NCI-H345 treated with DMSO at 0.1 percent for 48 hours (cell line): Measurements from ENCODE around the gene ZBTB20.
"Not testable (repeated sequence)": the region's sequence is repeated elsewhere in the genome, so short reads cannot be mapped to it uniquely, and the experiment has no call there.

Experiments
- DNase-seq: peaks from one replicate; lab custom pipeline; 2025; ENCODE audit not compliant: unreplicated experiment; lab: John Stamatoyannopoulos, UW

The ZBTB20 gene

DNA sequence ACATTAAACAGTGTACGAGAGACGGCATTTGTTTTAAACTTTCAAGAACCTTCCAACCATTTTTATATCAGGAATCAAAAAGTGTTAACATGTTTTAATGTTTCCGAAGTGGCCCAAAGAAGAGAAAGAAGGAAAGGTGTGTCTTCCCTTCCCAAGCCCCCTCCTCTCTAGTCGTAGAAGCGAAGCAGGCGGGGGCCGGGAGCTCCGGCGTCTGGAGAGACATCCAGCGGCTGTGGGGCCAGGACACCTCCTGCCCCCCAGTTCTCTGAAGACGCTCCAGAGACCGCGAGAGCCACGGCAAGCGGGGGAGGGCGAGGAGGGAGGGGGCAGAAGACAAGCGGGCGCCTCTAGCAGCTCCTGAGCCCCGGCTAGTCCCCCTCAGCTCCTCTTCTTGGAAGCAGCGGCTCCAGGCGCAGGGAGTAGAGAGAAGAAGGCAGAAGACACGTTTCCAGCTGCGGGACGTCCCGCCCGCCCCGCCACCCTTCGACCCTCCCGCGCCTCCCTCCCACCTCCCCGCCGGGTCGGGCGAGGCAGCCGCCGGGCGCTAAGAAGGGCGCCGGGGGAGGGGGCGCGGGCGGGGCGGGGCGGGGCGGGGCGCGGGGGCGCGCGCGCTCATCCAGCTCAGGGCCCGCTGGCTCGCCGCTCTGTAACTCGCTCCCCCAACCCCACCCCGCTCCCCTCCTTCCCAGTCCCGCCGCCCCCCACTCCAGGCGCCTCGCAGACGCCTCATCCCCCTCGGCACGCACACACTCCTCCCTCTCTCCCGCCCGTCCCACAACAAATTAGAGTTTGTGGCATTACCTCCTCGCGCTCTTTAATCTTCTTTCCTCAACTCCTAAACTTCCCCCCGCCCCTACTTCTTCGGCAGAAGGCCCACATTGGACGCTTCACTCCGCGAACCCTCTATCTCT is at the start of gene ZBTB20:
Gene ZBTB20, minus strand, starts transcription at position 871 of the 911 bp plus-strand sequence.
- peak; percentile 45 for DNase-seq

DNA sequence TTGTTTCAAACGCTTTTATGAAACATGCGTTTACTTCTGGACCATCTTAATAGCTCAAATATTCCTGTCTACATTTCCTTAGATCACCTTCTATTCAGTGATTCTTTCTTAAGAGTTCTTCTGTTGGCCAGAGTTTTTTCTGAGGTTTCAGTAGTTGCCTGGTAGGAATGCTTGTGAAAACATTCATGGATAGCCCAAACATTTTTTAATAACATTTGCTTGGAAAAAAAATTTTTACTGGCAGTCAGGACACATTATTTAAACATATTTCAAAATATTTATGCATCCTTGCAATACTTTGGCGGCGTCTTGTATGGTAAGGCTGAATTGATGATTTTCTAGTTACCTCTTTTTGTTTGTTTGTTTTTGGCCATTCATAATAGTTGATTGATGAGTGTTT is 47.4 kb upstream of the ZBTB20 start:
- no peak for DNase-seq

DNA sequence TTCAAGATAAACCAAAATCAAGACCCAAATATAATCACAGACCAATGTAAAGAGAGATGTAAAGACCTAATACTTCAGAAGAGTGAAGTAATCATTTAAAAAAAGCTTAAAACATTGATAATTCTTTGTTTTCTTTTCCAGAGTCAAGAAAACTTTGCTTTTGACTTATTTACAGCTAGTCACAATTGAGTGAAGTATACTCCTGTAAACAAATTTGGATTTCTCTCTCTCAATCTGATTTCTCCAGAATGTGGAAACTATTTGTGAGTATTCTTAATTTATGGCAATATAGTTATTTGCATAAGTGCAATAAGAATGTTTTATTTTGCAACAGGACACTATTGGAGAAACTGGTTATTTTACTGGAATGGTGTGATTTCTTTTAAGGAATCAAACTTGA is 43.7 kb upstream of the ZBTB20 start:
- no peak for DNase-seq

DNA sequence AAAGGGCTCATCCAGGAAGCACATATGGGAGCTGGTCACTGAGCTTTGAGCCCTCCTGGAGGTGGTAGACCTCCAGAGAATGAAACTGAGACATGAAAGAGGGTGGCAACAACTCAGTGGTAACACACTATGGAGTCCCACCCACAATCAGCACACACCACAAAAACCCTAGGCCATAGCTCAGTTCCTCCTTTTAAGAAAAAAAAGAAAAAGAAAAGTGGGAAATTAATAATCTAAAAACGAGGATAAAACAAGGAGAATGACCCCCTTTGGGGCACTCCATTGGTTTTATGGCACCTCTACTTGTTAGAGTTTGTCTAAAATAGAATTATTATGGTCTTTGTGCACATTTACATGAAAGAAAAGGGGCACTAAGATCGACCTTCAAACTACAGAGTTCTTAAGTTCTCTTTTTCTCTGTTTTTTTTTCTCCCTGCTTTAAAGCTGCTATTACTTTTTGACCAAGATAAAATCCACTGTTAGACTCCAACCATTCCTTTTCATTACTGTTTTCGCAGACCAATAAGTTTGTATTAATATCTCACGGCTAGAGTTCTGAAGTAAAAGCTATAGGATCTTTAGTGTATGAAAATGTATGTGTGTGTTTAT is 40.2 kb upstream of the ZBTB20 start:
- no peak for DNase-seq

DNA sequence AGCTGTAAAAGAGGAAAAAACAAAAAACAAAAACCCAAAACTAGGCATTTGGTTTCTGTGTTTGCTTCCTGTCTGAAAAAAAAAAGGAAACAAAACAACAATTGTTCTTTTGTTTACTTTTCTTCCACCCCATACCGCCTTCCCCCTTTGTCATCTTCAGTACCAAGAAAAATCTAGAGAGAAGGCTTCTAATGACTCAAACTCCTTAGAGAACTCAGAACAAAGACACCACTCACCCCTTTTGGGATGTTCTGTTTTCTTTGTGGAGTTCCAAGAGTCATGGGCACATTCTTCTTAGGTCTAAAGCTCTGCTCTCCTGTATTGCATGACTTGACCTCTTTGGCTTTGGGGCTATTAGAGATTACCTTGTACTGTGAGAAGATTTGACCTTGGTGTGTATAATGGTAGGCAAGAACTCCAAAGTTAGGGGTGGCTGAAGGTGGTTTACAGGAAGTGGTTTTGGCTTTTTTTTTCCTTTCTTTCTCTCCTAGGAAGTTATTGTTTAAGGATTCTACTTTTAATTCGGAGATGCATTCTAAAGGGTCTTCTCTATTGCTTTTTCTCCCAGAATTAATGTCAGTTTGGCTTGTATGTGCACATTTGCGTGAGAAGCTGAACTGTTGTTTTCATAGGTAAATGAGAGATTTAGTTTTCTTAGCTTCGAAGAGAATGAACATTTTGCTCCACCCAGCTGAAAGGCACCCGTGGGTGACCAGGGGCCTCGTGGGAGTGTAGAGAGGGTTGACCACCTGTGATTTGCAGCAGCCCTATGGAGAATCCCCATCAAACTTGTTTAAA is 39.5 kb upstream of the ZBTB20 start:
- DNase-seq, result no peak

DNA sequence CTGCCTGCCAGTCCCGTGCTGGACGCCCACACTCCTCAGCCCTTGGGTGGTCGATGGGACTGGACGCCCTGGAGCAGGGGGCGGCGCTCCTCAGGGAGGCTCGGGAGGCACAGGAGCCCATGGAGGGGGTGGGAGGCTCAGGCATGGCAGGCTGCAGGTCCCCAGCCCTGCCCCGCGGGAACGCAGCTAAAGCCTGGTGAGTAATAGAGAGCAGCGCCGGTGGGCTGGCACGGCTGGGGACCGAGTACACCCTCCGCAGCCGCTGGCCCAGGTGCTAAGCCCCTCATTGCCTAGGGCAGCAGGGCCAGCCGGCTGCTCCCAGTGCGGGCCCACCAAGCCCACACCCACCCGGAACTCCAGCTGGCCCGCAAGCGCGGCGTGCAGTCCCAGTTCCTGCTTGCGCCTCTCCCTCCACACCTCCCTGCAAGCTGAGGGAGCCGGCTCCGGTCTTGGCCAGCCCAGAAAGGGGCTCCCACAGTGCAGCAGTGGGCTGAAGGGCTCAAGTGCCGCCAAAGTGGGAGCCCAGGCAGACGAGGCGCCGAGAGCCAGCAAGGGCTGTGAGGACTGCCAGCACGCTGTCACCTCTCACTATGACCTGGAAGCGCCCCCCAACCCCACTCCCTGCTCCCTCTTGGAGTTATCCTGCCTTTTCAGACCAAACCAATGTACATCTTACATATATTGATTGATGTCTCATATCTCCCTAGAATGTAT is 37.9 kb upstream of the ZBTB20 start:
- DNase-seq, result not testable (repeated sequence)

DNA sequence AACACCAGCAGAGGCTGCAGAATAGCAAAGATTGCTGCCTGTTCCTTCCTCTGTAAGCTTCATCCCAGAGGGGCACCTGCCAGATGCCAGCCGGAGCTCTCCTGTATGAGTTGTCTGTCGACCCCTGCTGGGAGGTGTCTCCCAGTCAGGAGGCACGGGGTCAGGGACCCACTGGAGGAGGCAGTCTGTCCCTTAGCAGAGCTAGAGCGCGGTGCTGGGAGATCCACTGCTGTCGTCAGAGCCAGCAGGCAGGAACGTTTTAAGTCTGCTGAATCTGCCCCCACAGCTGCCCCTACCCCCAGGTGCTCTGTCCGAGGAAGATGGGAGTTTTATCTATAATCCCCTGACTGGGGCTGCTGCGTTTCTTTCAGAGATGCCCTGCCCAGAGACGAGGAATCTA is 31.8 kb upstream of the ZBTB20 start:
- DNase-seq, result not testable (repeated sequence)

DNA sequence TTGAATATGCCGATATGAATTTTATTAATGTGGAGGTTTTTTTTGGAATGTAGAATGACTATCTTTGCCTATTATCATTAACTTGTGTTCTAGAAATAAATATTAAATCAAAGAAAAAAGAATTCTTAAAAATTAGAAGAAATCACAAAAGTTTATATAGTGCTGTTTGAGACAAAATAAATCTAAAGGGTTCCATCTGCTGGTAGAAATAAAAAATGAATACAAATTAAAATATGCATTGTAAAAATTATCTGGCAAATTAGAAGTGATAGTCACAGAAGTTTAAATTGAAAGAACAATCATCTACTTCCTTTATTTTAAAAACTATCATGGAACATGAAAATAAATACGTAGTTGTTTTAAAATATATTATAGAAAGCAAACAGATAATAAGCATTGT is 22.7 kb upstream of the ZBTB20 start:
- DNase-seq, result no peak

DNA sequence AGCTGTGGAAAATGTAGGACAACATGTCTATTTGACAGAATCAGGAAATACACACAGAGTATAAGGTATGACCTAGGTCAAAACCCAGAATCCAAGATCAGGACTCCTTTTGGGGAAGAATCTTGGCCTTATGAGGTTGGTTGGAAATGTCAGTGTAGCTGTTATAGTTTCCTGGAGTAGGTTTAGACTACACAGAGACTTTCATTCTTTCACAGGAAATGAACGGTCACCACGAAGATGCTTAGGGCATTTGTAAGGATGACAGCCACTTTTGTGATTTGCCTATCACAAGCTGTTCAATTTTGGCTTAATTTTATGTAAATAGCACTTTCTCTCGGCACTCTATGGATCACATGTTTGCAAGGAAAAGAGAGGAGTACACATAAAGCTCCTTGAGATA is 18.6 kb upstream of the ZBTB20 start:
- no peak for DNase-seq

DNA sequence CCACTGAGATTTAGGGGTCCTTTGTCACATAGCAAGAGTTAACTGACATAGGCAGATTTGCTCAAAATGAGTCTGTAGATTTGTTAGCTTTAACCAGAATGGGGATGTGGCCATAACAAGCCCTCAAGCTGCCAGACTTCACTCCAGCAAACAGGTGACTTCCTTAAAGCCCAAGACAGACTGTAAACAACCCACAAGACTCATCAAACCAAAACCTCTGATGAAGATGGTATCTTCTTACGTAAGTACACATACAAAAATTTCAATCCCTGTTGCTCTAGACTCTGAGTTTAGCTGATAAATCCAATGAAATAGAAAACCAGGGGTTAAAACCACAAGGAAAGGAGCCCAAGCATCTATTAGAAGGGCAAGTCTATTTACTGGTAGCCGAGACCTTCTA is 18.2 kb upstream of the ZBTB20 start:
- DNase-seq, result no peak

DNA sequence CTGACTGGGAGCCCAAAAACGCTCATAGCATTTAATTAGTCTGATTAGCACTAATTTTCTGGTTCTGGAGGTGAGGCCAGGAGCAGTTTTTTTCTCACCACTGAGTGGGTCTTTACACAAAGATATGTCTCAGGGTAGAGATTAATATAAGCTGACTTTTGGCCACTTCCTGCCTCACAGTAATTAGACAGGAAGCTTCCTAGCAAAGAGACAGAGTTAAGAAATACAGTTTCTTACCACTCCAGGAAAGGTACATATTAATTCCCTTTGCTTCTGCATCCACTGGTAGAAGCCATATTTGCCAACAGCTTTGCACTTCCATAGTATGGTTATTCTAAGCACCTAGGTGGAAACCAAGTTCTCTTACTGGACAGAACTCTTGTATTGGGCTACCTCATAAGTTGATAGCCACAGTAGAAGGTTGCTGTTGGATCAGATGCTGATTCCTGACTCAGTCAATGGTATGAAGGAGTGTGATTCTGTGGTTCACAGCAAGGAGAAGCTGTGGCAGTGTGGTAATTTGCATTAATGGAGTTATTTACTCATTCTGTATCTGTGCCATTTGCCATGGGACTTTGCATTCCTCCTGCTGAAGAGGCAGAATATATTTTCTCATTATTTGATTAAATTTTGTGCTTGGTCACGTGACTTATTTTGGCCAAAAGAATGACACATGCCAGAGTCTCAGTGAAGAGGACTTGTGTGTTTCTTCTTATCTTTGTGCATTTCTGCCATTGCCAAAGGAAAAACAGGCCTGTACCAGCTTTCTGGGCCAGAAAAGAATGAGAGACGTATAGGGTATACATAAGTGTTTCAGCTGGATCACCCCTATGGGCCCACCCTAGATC is 17.5 kb upstream of the ZBTB20 start:
- no peak for DNase-seq

DNA sequence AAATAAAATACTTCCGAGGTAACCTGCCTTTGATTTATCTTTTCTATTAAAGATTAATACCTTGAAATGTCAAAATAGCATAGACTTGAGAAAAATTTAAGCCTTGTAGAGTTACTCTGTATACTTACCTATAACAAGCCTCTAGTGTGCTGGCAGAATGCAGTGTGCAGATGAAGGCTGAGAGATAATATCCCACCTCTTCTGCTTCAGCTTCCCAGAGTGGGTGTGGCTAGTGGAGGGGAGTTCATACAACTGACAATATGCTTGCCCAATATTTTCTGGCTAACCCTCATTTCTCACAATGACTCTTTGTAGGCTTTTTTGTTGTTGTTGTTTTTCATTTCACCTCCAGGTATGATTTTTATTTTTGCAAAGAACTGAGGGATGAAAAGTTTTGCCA is 15.7 kb upstream of the ZBTB20 start:
- no peak for DNase-seq

DNA sequence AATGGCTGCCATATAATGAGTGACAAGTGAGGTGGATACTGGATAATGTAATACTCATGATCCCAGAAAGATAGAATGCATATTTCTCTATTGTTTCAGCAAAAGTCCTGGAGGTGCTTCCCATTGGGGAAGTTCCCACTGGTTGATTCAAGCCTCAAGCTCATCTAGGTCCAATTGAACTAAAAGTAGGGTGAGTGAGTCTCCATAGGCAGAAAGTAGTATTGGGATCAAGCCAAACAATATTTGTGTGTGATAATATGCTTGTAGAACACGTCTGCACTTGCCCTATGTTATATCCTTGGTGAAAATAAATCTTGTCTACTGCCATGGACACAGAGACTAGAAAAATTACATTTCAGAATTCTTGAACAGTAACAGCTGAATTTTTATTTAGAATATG is 14.8 kb upstream of the ZBTB20 start:
- no peak for DNase-seq

DNA sequence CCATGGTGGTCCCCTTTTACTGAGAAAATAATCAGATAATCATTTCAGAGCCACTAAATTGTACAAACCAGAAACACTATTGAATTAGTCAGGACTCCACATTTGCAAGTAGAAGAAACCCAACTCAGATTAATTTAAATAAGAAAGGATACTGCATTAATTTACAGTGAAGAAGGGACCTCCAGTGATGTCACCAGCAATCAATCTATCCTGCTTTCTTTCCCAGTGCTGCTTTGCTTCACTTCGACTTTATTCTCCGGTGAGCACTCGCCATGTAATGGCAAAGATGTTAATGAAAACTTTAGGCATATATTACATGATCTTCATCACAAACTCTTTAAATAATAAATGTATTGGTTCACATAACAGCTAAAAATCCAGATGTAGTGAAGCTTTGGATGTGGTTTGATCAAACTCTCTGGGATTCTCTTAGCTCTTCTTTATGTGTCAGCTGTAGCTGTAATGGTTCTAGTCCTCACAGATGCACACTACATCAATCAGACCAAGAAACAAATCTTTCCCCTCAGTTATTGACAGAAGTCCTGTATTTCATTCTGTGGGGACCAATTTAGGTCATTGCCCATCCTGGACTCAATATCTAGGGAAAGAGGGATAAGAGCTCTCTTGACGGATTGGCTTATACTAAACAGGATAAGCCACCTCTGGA is 14.2 kb upstream of the ZBTB20 start:
- DNase-seq, result no peak

DNA sequence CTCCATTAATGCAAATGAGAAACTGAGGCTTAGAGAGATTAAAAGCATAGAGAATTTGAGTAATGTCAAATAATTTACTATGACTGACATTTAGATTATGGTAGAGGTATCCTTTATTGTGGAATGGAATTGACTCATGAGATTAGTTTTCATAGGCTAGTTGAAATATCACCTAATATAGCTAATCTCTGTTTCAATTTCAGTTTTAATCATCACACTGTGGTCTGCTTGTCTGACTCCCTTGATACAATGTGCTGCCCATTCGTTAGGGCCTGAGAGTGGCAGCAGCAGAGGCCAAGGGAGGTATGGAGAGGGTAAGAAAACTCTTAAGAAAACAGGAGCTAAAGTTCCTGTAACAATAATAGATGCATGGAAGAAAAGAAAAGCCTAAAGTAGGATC is 13.2 kb upstream of the ZBTB20 start:
- no peak for DNase-seq

DNA sequence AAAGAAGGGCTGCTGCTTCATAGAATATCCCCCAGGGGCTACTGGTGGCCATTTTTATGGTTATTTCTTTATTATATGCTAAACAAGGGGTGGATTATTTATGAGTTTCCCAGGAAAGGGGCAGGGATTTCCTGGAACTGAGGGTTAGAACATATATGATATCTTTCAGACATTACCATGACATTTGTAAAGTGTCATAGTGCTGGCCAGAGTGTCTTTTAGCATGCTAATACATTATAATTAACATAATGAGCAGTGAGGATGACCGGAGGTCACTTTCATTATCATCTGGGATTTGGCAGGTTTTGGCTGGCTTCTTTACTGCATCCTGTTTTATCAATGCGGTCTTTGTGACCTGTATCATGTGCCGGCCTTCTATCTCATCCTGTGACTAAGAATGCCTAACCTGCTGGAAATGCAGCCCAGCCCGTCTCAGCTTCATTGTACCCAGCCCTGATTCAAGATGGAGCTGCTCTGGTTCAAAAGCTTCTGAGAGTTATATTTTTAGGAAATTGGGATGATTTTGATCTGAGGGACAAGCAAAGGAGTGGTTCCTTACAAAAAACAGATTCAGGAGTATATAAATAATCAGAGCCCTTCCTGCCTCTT is 9.1 kb upstream of the ZBTB20 start:
- no peak for DNase-seq

DNA sequence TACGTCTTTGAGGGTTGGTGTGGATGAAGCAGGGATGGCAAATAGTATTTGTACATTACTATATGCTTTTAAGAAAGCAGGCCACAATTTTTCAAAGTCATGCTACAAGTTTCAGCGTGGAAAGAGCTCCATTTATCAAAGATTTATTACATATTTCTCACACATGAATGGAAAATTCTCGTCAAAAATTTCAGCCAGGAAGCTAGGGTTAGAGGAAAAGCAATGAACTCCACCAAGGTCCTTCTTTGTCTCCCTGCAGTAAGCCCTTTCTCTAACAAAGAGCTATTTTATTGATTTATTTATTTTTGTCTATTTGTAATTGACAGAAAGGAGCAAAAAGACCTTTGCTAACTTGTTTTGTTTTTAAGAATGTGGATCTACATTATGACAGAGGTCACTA is 7.5 kb upstream of the ZBTB20 start:
- no peak for DNase-seq

DNA sequence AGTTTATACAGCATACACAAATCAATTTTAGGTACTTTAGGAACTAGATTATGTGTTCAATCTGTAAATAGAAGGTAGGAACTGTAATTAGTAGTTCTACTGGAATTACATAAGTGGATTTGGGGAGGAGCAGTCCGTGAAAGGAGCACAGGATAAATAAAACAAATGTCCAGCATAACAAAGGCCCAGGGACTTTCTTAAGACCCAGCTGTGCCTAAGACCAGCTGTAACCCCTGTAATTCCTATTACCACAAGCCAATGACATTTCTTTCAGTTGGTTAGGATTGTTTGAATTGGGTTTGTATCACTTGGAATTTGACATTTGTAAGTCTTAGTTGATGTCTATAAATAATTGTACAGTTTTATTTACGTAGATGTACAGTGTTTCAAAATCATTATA is 4.8 kb upstream of the ZBTB20 start:
- no peak for DNase-seq

DNA sequence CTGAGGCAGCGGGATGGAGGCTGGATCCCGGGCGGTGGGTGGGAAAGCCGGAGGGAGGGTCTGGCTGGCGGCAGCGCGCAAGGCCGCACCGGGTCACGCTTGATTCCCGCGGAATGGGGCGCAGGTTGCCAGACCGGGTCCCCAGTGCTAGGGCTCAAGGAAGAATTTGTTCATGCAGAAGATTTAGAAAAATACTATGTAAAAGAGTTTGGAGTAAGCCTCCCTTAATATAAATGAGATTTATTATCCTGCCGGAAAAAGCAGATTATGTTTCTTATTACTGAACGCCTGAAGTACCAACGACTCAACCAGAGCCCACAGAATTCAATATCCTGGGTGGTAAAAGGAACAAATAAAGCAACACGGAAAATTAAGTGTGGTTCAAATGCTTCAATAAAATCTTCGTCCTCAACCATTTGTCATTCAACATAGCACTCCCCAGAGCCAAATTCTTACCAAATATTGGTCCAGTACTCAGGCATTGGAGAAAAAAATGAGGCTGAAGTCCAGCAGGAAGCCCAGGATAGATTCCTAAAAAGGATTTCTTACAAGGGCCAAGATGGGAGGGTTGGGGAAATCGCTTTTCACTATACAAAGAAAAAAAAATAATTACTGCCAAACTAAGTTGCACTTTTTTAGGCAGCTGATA is 1.2 kb upstream of the ZBTB20 start:
- DNase-seq, result no peak
